Left renal cortex interstitium (tissue), 4 donors: ENCODE results near the gene RPS6KA2. TPM values are rescaled to one million over a fixed set of nuclear protein-coding genes. Genes with fewer than 3 reads are reported as not detected.

Experiments used
- DNase-seq, 4 donors: peaks; one replicate each; pipeline ENCODE4 v3.0.0-alpha.2; 2013; ENCODE audit warnings: low read depth in 4 of 4, low spot score in 2 of 4, missing footprints in 1 of 4
- polyA plus RNA-seq, 4 donors: library from polyadenylated mRNA; unstranded; fragments of 120-200 nt; gene quantifications; one replicate each; pipeline ENCODE4 v1.2.1, GENCODE V29; 2013; ENCODE audit not compliant: insufficient read length in 4 of 4

Gene RPS6KA2
- polyA plus RNA-seq, 4 donors, result 25.2 to 30.5 (median 29.9) TPM

- DNase-seq, result no peak
These were observed 152.1 kb downstream of the RPS6KA2 start for GRCh38 chr6:166474721-166475565.

- no peak for DNase-seq
These were observed 153.0 kb downstream of the RPS6KA2 start for GRCh38 chr6:166473886-166474571.

GRCh38 chr6:166472636-166473035 lies 154.4 kb downstream of the RPS6KA2 start:
- no peak for DNase-seq

GRCh38 chr6:166471797-166472260 lies 155.2 kb downstream of the RPS6KA2 start:
- no peak for DNase-seq

- DNase-seq, result no peak
These were observed 156.1 kb downstream of the RPS6KA2 start for GRCh38 chr6:166470863-166471410.

- no peak for DNase-seq
These were observed 156.8 kb downstream of the RPS6KA2 start for GRCh38 chr6:166470029-166470862.

- no peak for DNase-seq
These were observed 157.6 kb downstream of the RPS6KA2 start for GRCh38 chr6:166469426-166469961.

GRCh38 chr6:166467436-166468000 lies 159.5 kb downstream of the RPS6KA2 start:
- DNase-seq, result no peak

- DNase-seq, result no peak
These were observed 160.6 kb downstream of the RPS6KA2 start for GRCh38 chr6:166466178-166467122.

GRCh38 chr6:166465671-166466087 lies 161.4 kb downstream of the RPS6KA2 start:
- DNase-seq, result no peak

GRCh38 chr6:166465003-166465399 lies 162.1 kb downstream of the RPS6KA2 start:
- no peak for DNase-seq

GRCh38 chr6:166464068-166465002 lies 162.7 kb downstream of the RPS6KA2 start:
- no peak for DNase-seq

- DNase-seq, result no peak
These were observed 163.5 kb downstream of the RPS6KA2 start for GRCh38 chr6:166463359-166464067.

- no peak for DNase-seq
These were observed 164.5 kb downstream of the RPS6KA2 start for GRCh38 chr6:166462461-166463135.

GRCh38 chr6:166461821-166462460 lies 165.1 kb downstream of the RPS6KA2 start:
- no peak for DNase-seq
